Astrocyte (in vitro differentiated cells and primary cell): ENCODE measurements around the gene ITFG1. TPM values are rescaled to one million over a fixed set of nuclear protein-coding genes. Genes with fewer than 3 reads are reported as not detected.
"Not testable (repeated sequence)": the region's sequence is repeated elsewhere in the genome, so short reads cannot be mapped to it uniquely, and the experiment has no call there.

Source experiments
- DNase-seq: peaks from one replicate; pipeline ENCODE4 v3.0.0-alpha.2; 2010; ENCODE audit warnings: low read depth
- FAIRE-seq: peaks from 2 replicates; lab custom pipeline; 2011; peaks lifted over from hg19 to GRCh38; lab: Jason Lieb, UNC
- H2AFZ ChIP-seq: 2 replicates; pipeline ENCODE4 v1.6.0; 2012; ENCODE audit warnings: low read depth, low read length, inconsistent platforms
- H3K27ac ChIP-seq: 2 replicates; pipeline ENCODE4 v1.5.1; 2011; ENCODE audit warnings: low read depth, low read length, inconsistent platforms
- H3K27me3 ChIP-seq: 2 replicates; pipeline ENCODE4 v1.6.0; 2011; ENCODE audit warnings: low read length, inconsistent platforms; ENCODE audit not compliant: insufficient read depth
- H3K36me3 ChIP-seq: 2 replicates; pipeline ENCODE4 v1.5.1; 2011; ENCODE audit warnings: low read length, inconsistent platforms; ENCODE audit not compliant: insufficient read depth
- H3K4me1 ChIP-seq: 2 replicates; pipeline ENCODE4 v1.5.1; 2011; ENCODE audit warnings: low read length, inconsistent platforms; ENCODE audit not compliant: insufficient read depth
- H3K4me2 ChIP-seq: 2 replicates; pipeline ENCODE4 v1.6.0; 2012; ENCODE audit warnings: low read length, inconsistent platforms
- H3K4me3 ChIP-seq: 2 replicates; pipeline ENCODE4 v1.5.1; 2011; ENCODE audit warnings: low read depth, mild to moderate bottlenecking, low read length, inconsistent platforms; ENCODE audit not compliant: insufficient read depth
- H3K79me2 ChIP-seq: 2 replicates; pipeline ENCODE4 v1.6.0; 2012; ENCODE audit warnings: mild to moderate bottlenecking, low read length, inconsistent platforms; ENCODE audit not compliant: insufficient read depth
- H3K9ac ChIP-seq: 2 replicates; pipeline ENCODE4 v1.6.0; 2012; ENCODE audit warnings: mild to moderate bottlenecking, low read length, inconsistent platforms
- H3K9me3 ChIP-seq: 2 replicates; pipeline ENCODE4 v1.5.1; 2012; ENCODE audit warnings: low read depth, mild to moderate bottlenecking, low read length, inconsistent platforms; ENCODE audit not compliant: insufficient read depth
- H4K20me1 ChIP-seq: 2 replicates; pipeline ENCODE4 v1.6.0; 2012; ENCODE audit warnings: low read length, inconsistent platforms; ENCODE audit not compliant: insufficient read depth
- H3K27ac Mint-ChIP-seq: one replicate; pipeline ENCODE4 v1.8.0; 2021; ENCODE audit warnings: mild to moderate bottlenecking, mixed read lengths; ENCODE audit not compliant: unreplicated experiment
- H3K27me3 Mint-ChIP-seq: one replicate; pipeline ENCODE4 v1.8.0; 2021; ENCODE audit warnings: low read depth, mixed read lengths; ENCODE audit not compliant: unreplicated experiment
- H3K36me3 Mint-ChIP-seq: one replicate; pipeline ENCODE4 v1.8.0; 2021; ENCODE audit warnings: low read depth, mixed read lengths; ENCODE audit not compliant: unreplicated experiment
- H3K4me1 Mint-ChIP-seq: one replicate; pipeline ENCODE4 v1.8.0; 2021; ENCODE audit warnings: low read depth, mixed read lengths; ENCODE audit not compliant: unreplicated experiment
- H3K4me3 Mint-ChIP-seq: one replicate; pipeline ENCODE4 v1.8.0; 2021; ENCODE audit warnings: mild to moderate bottlenecking, moderate library complexity, mixed read lengths; ENCODE audit not compliant: unreplicated experiment
- H3K9me3 Mint-ChIP-seq: one replicate; pipeline ENCODE4 v1.8.0; 2021; ENCODE audit warnings: mild to moderate bottlenecking, mixed read lengths; ENCODE audit not compliant: unreplicated experiment
- EZH2 ChIP-seq: IDR thresholded peaks from 2 replicates; pipeline ENCODE4 v1.6.1; 2012; ENCODE audit warnings: mild to moderate bottlenecking, low read length, inconsistent platforms; ENCODE audit not compliant: insufficient read depth
- total RNA-seq: library from RNA; stranded (reverse); gene quantifications from 2 replicates; pipeline ENCODE4 v1.2.1, GENCODE V29; 2021
- TF ChIP-seq, protein P1 (sequence below): IDR thresholded peaks from 2 replicates; pipeline ENCODE4 v1.5.1; 2011; ENCODE audit warnings: low read depth, mild to moderate bottlenecking, inconsistent platforms, low read length, moderate library complexity; ENCODE audit not compliant: insufficient read depth

Gene ITFG1
- total RNA-seq, 1 donor from 2014 or later: 52.7 TPM

DNA sequence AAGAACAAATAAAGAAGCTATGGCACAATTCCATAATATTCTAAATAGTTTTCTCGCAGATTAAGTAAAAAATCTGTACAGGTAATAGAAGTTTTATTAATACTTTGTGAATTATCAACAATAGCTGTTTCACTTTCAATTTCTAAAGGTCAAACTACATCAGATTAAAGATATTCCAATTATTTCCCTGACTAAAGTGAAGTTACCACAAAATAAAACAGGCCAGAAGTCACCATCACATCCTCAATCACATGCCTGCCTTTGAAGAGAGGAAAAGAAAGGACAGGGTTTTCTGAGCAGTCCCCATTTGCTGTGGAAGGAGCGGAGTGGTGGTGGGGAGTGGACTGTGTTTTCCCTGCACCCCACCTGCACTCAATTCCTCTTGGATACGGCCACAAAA is 11.1 kb downstream of the ITFG1 start:
- H3K4me1 Mint-ChIP-seq: peaks cover 16% of the 10 kb centered on the region
- H3K4me3 ChIP-seq: no peak overlapping the region
- H3K36me3 Mint-ChIP-seq: peaks cover 2% of the 10 kb centered on the region
- H3K36me3 ChIP-seq: peaks cover 11% of the 10 kb centered on the region
- H3K27me3 Mint-ChIP-seq: no peaks in the 10 kb centered on the region
- H3K4me2 ChIP-seq: no peak overlapping the region
- no peaks in the 10 kb centered on the region for H3K9me3 ChIP-seq
- TF ChIP-seq, protein P1, sequence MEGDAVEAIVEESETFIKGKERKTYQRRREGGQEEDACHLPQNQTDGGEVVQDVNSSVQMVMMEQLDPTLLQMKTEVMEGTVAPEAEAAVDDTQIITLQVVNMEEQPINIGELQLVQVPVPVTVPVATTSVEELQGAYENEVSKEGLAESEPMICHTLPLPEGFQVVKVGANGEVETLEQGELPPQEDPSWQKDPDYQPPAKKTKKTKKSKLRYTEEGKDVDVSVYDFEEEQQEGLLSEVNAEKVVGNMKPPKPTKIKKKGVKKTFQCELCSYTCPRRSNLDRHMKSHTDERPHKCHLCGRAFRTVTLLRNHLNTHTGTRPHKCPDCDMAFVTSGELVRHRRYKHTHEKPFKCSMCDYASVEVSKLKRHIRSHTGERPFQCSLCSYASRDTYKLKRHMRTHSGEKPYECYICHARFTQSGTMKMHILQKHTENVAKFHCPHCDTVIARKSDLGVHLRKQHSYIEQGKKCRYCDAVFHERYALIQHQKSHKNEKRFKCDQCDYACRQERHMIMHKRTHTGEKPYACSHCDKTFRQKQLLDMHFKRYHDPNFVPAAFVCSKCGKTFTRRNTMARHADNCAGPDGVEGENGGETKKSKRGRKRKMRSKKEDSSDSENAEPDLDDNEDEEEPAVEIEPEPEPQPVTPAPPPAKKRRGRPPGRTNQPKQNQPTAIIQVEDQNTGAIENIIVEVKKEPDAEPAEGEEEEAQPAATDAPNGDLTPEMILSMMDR: no peak
- TF ChIP-seq EZH2: no peak
- no peak overlapping the region for H3K27ac ChIP-seq
- no peak for FAIRE-seq
- H3K9me3 Mint-ChIP-seq: no peaks in the 10 kb centered on the region
- no peaks in the 10 kb centered on the region for H3K27me3 ChIP-seq
- no peaks in the 10 kb centered on the region for H3K4me1 ChIP-seq
- no peak overlapping the region for H3K9ac ChIP-seq
- no peak overlapping the region for H3K27ac Mint-ChIP-seq
- H3K79me2 ChIP-seq: no peaks in the 10 kb centered on the region
- no peak for DNase-seq
- no peak overlapping the region for H3K4me3 Mint-ChIP-seq
- no peak overlapping the region for H2AFZ ChIP-seq
- no peaks in the 10 kb centered on the region for H4K20me1 ChIP-seq

DNA sequence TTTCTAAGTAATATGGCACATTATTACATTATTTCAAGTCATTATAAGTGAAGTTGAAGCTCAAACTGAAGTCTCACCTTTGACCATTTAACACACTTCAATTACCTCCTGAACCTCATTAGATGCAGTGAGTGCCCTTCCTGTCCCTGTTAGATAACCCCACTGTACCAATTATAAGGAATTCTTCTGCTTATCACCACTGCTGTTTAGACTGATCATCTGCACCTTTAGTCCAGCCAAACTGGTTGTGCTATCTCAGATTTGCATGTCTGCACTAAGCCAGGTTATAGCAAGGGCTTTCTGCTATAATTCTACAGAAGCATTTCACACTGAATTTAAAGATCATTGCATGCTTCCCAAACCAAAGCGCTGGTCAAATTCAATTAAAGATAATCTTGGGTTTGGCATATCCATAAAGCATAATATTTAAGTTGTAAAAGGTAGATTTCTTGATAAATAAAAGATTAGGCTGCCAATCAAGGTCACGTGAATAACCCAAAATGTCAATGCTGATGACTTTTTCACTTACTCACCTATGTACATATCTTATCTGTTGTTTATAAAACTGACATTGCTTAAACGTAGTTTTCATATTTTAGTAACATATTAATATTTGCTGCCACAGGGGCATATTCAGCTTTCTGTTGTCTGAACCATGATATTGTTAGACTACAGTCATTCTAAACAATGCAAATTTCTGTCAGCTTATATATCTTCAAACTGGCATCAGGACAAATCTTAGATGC is 11.9 kb downstream of the ITFG1 start:
- Histone ChIP-seq H3K27me3 (no peaks in the 10 kb centered on the region), H3K9ac (no peak overlapping the region), H3K79me2 (no peaks in the 10 kb centered on the region), H3K27ac (no peak overlapping the region), H2AFZ (no peak overlapping the region), H3K36me3 (peaks cover 11% of the 10 kb centered on the region), H3K4me3 (no peak overlapping the region), H4K20me1 (no peaks in the 10 kb centered on the region), H3K4me1 (no peaks in the 10 kb centered on the region), H3K9me3 (no peaks in the 10 kb centered on the region), H3K4me2 (no peak overlapping the region)
- Mint-ChIP-seq H3K27ac (no peak overlapping the region), H3K4me1 (peaks cover 16% of the 10 kb centered on the region), H3K36me3 (peaks cover 2% of the 10 kb centered on the region), H3K27me3 (no peaks in the 10 kb centered on the region), H3K9me3 (no peaks in the 10 kb centered on the region), H3K4me3 (no peak overlapping the region)
- FAIRE-seq (no peak), DNase-seq (no peak)
- TF ChIP-seq, protein P1: no peak
- TF ChIP-seq EZH2: no peak

DNA sequence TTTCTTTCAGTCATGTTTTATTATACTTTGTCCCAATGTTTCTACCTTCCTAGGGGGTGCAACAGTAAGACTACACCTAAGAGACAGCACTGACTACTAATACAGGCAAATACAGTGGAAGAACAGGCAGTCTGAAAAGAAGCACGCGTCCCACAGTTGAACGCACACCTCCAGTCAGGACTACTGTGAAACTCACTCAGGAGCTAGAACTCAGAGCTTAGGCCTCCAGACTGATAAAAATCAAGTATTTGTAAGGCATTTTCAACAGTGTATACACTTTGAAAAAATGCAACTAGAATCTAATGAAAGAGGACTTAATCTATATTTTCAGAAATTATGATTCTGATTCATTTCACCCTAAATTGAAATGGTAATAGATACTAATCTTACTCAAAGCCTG is 14.4 kb downstream of the ITFG1 start:
- peaks cover 4% of the 10 kb centered on the region for H3K36me3 ChIP-seq
- H3K79me2 ChIP-seq: no peaks in the 10 kb centered on the region
- no peak overlapping the region for H3K9ac ChIP-seq
- TF ChIP-seq EZH2: no peak
- TF ChIP-seq, protein P1: no peak
- H4K20me1 ChIP-seq: no peaks in the 10 kb centered on the region
- H3K9me3 ChIP-seq: no peaks in the 10 kb centered on the region
- H3K27me3 ChIP-seq: no peaks in the 10 kb centered on the region
- H3K4me2 ChIP-seq: no peak overlapping the region
- Mint-ChIP-seq H3K36me3 (peaks cover 5% of the 10 kb centered on the region), H3K27me3 (no peaks in the 10 kb centered on the region), H3K27ac (no peak overlapping the region), H3K4me3 (no peak overlapping the region), H3K4me1 (peaks cover 16% of the 10 kb centered on the region), H3K9me3 (peaks cover 14% of the 10 kb centered on the region)
- no peaks in the 10 kb centered on the region for H3K4me1 ChIP-seq
- FAIRE-seq (no peak), DNase-seq (no peak)
- H3K27ac ChIP-seq: no peak overlapping the region
- H2AFZ ChIP-seq: no peak overlapping the region
- no peak overlapping the region for H3K4me3 ChIP-seq

DNA sequence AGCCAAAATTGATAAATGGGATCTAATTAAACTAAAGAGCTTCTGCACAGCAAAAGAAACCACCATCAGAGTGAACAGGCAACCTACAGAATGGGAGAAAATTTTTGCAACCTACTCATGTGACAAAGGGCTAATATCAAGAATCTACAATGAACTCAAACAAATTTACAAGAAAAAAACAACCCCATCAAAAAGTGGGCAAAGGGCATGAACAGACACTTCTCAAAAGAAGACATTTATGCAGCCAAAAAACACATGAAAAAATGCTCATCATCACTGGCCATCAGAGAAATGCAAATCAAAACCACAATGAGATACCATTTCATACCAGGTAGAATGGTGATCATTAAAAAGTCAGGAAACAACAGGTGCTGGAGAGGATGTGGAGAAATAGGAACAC is 18.0 kb downstream of the ITFG1 start:
- not testable (repeated sequence) for H3K27ac Mint-ChIP-seq, FAIRE-seq, H4K20me1 ChIP-seq, H3K9me3 ChIP-seq, H2AFZ ChIP-seq, H3K36me3 ChIP-seq, H3K4me3 Mint-ChIP-seq, H3K27me3 Mint-ChIP-seq, H3K9ac ChIP-seq, DNase-seq, H3K27ac ChIP-seq, H3K4me1 ChIP-seq, H3K4me2 ChIP-seq, H3K79me2 ChIP-seq, H3K4me3 ChIP-seq, H3K27me3 ChIP-seq
- Mint-ChIP-seq H3K9me3 (peaks cover 22% of the 10 kb centered on the region), H3K4me1 (peaks cover 10% of the 10 kb centered on the region), H3K36me3 (peaks cover 17% of the 10 kb centered on the region)
